Measurements from ENCODE around the gene SEC23A.
"Not testable (repeated sequence)": the region's sequence is repeated elsewhere in the genome, so short reads cannot be mapped to it uniquely, and the experiment has no call there.

SEC23A gene

DNA sequence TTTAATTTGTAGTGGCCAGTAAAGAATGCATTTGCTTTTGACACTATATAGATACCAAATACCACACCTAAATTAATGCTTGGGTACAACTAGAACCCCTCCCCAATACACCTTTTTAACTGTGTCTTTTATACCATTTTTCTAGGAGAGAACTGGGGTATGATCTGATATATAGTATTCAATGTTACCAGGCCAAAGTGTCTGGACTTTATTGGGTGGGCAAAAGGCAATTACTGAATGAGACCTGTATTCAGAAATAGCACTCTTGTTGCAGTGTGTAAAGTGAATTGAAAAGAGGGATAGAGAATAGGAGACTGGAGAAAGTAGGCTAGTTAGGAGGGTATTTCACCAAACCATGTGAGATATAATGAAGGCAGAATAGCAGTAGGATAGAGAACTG is 74.4 kb downstream of the SEC23A start:
- DNase-seq: no peak

DNA sequence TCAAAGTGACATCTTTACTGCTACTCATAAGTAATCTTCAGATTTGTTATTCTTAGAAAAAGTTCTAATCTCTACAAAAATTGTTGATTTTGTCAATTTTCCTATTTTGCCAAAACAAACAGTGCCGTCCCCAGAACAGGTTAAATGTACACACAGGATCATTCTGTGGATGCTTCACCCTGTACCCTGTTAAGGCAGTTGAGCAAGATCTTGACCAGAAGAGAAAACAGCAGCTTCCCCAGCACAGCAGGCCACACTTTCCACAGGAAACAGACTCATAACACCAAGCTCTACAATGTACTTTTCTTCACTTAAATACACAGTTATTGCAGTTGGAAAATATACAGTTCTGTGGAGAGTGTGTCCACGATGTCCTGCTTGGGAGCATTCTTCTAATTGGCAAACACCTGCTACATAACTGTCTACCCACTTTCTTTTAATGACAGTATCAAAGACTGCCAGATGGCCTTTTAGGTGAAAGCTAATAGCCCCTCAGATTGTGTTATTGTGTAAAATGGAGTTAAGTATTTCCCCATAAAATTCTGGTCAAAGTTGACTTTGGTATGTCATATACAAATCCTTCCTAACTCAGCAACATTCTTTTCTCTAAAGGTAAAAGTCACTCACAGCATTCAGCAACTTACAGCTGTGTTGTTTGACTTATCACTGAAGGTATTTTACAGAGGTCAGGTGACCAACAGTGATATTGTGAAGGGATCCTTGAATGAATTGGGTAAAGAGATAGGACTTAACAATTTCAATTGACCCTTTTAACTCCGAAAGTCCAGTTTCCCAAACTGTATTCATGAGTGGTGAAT is 77.0 kb downstream of the SEC23A start:
- no peak for DNase-seq

DNA sequence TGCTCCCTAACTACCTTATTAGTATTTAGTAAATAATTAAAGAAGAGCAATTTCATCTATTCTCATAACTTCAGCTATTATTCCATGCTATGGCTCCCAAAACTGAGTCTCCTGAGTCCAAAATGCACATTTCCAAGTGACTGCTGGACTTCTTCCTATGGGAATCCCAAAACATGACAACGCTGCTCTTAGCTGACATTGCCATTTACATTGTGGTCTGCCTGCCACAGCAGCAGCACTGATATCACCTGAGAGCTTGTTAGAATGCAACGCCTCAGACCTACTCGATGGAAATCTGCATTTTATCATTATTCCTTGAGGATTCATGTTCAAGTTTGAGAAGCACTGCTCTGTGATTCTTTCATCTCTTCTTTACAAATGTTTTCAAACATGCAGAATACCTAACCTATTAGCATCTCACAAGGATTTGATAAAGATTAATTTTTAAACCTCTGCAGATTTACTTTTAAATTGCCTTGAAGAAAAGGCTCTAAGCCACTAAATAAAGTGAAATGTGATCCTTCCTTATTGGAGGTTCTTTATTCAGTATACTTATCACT is 77.7 kb downstream of the SEC23A start:
- DNase-seq: no peak

DNA sequence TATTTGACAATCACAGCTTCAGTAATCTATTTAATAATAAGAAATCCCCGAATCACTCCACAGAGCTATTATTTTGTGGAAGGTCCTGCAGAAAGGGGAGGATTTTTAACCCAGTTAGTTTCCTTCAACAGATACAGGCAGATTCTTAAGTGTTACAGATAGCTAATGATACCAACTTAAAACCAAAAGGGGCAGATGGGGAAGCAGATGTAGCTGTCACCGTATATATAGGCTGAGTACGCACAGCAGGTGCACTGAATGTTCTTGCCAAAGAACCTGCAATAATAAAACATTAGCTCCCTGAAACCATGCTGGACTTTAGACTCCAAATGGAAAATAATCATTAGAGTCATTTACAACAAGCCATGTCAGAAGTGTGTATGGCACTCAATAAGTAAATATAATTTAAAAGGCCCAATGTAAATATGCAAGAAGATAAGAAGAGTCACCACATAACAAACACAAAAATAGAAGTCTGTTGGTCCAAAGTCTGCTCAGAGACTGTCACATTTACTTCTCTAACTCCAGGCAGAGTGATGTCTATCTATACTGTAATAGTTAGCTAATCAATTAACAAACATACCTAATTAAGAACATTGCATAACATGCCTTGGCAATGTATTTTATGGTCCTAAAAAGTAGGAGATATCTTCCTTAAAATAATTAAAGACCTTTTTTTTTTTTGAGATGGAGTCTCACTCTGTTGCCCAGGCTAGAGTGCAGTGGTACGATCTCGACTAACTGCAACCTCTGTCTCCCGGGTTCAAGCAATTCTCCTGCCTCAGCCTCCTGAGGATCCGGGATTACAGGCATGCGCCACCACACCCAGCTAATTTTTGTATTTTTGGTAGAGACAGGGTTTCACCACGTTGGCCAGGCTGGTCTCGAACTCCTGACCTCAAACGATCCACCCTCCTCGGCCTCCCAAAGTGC is 78.8 kb downstream of the SEC23A start:
- DNase-seq: no peak

DNA sequence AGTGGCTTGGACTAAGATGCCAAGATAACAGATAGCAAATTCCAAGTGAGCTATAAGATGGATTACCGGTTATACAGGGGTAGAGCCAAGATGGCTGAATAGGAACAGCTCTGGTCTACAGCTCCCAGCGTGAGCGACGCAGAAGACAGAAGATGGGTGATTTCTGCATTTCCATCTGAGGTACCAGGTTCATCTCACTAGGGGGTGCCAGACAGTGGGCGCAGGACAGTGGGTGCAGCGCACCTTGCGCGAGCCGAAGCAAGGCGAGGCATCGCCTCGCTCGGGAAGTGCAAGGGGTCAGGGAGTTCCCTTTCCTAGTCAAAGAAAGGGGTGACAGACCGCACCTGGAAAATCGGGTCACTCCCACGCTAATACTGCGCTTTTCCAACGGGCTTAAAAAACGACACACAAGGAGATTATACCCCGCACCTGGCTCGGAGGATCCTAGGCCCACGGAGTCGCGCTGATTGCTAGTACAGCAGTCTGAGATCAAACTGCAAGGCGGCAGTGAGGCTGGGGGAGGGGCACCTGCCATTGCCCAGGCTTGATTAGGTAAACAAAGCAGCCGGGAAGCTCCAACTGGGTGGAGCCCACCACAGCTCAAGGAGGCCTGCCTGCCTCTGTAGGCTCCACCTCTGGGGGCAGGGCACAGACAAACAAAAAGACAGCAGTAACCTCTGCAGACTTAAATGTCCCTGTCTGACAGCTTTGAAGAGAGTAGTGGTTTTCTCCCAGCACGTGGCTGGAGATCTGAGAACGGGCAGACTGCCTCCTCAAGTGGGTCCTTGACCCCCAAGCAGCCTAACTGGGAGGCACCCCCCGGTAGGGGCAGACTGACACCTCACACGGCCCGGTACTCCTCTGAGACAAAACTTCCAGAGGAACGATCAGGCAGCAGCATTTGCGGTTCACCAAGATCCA is 85.7 kb downstream of the SEC23A start:
- not testable (repeated sequence) for DNase-seq

DNA sequence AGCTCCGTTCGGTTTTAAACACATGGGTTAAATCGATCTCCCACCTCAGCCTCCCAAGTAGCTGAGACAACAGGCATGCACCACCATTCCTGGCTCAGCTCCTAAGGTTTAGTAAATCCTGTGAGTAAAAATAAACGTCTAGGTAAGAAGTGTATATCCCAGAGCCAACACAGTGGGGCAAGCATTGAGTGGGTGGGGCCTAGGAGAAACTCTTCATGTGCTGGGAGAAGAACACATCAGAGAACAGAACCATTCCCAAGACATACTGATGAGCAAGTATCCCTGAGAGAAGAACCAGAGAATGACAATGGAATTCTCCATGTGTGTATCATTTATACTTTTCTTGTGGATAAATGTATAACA is 86.3 kb downstream of the SEC23A start:
- no peak for DNase-seq

DNA sequence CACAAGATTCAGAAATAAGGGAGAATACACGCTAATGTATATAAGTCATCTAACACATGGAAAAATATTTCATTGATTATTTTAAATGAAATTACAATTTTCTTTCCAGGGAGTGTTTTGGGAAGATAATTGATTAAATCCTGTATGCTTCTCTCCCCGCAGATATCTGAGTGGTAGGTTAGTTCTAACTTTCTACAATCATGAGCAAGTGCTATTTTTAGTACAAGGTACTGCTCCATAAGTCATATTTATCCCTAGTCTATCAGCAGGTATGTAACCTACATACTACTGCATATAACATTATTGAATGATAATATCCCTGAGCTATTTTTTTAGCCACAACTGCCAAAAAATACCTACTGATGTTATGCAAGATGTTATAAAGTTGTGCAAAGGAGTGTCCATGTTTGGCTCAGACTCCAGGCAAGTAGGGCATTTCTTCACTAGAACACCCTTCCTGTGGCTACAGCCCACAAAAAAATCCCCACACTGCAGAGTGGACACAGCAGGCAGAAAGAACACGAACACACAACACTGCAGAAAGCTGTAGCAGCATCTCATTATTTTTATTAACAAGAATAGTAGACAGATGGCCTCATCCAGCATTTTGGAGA is 87.0 kb downstream of the SEC23A start:
- no peak for DNase-seq

DNA sequence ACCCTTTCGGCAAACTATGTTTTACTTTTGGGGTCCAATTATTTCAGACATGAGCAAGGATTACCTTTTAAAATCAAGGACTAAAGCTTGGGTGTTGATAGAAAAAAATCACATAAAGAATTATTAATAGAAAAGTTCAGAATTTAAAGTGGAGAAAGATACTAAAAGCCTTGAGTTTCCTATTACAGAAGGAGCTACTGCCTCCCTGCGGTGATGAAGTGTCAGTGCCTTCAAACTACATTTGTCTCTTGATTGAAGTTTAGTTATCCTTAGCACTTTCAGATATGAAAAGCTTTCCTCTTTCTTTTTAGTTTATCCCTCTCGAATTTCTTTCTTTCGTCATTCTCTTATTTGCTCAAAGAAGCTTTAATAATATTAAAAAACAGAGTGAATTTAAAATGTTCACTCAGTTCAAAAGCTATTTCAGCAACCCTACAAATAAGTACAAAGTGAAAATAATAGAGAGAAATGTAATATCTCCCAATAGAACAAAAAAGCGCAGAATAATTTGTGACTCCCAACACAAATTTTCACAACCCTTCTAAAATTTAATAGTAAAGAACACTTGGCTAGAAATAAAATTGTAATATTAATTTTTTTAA is 87.6 kb downstream of the SEC23A start:
- DNase-seq: peak; percentile 17

DNA sequence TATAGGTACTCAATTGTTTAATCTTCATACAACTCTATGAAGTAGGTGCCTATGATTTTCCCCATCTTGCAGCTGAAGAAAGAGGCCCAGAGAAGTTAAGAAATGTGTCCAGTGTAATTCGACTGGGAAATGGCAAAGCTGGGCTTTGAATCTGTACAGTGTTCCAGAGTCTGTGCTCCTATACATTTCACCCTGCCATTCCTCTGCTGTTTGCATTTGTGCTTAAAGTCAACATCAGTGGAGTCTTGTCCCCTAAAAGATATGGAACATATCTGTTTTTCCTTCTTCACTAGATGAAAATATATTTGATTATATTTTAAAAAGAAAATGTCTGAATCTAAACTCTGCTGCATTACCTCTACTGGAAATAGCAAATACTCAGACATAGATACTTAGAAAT is 88.6 kb downstream of the SEC23A start:
- no peak for DNase-seq

DNA sequence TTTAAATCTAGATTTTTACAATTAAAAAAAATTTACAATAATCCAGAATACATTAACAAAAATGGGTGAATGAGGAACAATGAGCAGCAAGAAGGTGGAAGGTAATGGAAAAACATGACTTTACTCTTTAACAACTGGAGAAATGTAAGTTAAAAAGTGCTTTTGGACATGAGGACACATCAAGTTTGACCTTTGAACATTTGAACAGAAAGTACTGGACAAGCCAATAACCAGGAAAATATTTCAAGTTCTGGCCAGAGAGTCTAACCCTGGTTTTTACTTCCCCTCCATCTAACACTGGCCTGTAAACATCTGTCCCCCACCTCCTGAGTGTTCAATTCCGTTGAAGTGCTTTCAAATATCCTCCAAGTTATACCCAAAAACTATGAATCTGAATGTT is 94.1 kb downstream of the SEC23A start:
- not testable (repeated sequence) for DNase-seq

DNA sequence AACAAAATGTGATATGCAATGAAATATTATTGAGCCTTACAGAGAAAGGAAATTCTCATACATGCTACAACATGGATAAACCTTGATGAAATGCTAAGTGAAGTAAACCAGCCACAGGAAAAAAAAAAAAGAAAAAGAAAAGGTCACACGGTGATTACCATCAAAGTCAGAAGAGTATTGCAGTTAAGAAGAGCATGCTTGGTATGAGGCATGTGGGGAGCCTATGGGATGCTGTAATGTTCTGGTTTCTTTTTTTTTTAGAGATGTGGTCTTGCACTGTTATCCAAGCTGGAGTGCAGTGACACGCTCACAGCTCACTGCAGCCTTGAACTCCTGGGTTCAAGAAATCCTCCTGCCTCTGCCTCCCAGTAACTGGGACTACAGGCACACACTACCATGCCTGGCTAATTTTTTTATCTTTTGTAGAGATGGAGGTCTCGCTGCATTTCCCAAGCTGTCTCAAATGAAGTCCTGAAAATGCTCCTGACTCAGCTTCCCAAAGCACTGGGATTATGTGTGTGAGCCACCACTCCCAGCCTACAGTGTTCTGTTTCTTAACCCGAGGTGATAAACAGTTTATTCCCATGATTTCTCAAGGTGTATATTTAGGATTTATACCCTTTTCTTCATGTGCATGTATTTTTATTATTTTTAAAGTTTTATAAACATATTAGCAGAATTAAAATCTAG is 96.2 kb downstream of the SEC23A start:
- no peak for DNase-seq

DNA sequence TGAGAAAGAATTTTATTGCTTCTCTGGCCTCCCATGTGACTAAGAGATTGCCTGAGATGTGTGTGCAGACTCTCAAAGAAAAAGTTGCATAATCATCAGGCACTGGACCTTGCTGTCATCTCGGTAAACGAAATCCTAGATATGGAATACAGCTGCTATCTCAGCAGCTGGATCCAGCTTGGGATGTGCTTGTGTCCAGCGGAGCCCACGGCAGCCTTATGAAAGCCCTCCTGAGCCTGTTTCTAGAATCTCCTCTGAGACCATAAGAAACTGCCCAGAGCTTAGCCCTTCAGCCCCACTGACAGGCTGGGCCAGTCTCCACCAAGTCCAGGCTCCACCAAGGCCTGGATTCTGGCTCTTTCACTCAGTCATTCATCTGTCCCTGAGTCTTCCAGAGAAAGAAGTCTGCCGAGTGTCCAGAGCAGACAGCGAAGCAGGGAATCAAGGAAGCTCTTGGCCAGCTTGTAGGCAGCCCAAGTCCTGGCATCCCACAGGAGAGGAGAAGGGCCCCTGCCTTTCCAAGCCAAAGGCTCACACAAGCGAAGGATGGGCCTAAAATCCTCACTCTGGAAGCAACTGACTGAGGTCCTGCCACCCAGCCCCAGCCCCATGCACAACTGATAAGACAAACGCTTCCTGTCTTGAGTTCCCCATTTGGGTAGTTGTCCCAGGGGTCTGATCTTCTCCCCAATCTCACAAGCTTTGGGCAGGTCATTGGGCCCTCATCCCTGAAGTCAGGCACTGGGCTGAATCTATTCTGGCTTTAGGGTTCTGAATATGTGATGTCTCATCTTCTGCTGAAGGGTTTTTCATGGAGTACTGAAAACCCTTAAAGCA is 97.8 kb downstream of the SEC23A start:
- no peak for DNase-seq

DNA sequence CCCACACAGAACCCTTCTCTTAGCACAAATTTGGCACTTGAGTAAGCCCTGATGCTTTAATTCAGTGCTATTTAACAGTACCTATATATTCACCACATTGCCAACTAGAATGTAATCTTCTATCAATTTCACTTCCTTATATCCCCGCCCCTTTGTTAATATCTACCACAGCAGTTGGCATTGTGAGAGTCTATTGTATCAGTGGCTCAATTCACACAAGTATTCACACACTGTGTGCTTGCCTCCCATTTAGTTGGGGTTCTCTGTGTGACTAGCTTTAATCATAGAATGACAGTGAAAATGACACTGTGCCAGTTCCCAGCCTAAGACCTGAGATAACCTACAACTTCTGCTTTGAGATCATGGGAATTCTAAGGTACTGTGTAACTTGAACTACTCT is 103.1 kb downstream of the SEC23A start:
- no peak for DNase-seq

DNA sequence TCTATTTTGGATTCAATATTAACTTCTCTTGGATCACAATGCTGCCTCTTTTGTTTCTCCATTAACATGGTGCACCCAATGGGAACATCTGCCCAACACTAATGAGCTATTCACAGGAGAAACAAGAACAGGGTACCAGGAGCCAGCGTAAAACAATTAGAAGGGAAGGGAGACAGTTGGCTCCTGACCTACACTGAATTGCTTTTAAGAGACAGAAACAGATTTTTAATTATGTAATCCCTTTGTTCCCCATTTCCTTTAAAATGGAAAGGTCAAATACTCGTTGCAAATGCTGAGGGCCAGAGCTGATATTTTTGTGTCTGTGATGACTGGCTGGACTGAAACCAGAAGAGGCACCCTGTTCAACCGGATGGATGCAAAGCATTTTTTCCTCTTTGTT is 108.3 kb downstream of the SEC23A start:
- no peak for DNase-seq

DNA sequence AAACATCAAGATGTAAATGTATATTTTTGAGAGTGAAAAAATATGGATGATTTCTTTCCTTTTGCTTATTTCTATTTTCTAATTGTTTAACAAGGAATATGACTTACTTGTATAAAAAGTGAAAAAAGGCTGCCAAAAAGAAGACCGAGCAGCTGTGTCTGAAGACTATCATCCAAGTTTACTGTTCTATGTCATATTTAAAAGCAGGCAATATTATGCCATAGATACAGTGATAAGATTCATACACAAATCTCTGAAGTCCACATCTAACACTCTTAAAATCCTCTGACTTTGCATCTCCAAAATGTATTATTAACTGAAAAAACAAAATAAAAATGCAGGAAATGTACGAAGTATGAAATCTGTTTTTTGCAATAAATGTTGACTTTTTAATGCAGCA is 109.1 kb downstream of the SEC23A start:
- no peak for DNase-seq

DNA sequence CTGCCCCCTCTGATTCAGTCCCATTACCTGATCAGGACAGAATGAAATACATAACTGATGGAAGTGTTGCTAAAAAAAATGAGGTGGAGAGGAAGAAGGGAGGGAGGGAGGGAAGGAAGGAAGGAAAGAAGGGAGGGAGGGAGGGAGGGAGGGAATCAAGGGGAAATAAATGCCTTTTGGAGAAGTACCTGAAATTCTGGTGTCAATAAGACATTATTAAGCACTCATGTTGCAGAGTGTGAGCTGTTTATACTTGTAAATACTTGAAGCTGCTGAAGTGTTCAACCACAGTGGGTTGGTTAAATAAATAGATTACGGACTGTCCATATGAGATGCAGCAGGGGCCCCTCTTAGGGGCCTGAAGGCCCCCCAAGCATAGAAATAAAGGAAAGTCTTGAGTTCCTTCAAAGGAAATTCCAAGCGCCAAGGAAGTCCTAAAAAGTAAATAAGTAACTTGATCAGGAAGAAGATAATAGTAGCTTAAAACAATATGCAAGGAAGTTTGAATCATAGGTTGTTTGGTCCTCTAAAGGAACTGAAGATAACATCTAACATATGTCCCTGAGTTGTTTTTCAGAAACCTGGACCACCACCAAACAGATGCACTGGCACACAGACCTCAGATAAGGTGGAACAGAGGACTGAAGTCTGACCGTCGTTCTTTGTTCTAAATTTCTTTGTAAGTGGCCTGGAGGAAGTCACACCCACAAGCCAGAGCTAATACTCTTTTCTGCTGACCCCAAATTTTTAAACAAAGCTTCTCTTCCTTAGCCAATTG is 110.8 kb downstream of the SEC23A start:
- DNase-seq: no peak

DNA sequence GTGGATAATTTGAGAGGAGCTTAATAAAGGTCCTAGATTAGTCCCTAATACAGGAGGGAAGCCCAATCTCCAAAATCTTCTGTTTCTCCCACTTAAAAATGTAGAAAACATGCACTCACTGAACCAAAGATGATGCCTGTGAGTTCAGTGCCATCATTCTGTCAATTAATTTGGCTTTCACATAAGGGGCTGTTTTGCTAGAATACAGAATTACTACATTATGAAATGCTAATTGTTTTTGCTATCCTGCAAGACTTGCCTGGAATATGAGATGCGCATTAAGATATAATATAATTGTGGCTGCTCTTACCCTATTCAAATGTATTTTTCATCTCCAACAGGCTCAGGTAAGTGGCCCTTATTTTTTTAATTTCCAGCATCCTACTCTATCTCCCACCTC is 111.7 kb downstream of the SEC23A start:
- no peak for DNase-seq

DNA sequence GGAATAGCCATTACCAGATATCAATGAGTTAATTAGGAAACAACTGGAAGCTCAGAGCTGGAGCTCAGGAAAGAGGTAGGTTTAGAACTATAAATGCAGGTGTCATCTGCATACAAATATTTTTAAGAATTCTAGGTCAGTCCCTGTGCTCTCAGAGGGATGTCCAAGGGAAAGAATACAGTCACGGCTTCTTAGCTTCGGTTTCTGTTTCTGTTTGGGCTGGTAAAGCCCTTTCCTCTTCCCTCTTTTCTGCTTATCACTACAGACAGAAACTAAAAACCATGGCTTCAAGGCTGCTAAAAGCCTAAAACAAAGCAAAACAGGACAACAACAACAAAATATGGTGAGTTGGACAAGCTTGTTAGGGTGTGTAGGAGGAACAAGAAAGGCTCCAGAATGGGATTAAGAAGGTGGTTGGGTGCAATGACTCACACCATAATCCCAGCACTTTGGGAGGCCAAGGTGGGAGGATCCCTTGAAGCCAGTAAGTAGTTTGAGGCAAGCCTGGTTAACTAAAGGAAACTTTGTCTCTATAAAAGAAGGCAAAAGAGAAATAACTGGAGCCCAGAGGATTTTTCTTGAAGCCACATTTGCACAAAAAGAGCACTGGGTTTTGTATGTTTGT is 113.0 kb downstream of the SEC23A start:
- no peak for DNase-seq

DNA sequence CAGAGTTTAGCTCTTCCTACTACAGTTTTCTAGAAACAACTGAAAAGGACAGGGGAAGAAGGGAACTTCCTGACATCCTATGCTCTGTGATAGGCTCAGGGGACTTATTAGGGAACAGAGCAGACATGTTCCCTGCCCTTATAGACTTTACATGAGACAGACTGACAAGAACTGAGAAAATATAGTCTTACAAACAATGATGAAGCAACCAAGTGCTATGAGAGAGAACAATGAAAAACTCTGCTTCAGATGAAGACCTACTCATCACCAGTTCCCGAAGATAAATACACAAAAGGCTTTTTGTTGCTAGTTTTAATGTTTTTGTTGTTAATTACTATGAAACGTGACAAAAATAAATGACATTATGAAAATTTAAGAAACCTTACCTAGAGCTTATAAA is 115.3 kb downstream of the SEC23A start:
- DNase-seq: no peak

Data from GDM1 (cell line).